HG03460 (cell line): Measurements from ENCODE around the gene SMIM27.
"Not testable (repeated sequence)": the region's sequence is repeated elsewhere in the genome, so short reads cannot be mapped to it uniquely, and the experiment has no call there.

Experiments used
- ATAC-seq: cut with Tn5 transposase; IDR thresholded peaks from one replicate; pipeline ENCODE4 v1.9.1; 2021; ENCODE audit not compliant: unreplicated experiment

Gene SMIM27

GRCh38 chr9:32552172-32552872 is at the start of gene SMIM27, which contains the start of gene TOPORS:
Gene SMIM27, plus strand, starts transcription at chr9:32552327. Its CDS starts 108 bp downstream, at chr9:32552435.
Gene TOPORS, minus strand, starts transcription at chr9:32552586. Its CDS starts 150 bp downstream, at chr9:32552436.
- ATAC-seq: peak; percentile 70

- ATAC-seq: no peak
Measured at GRCh38 chr9:32502464-32502863, 49.7 kb upstream of the SMIM27 start.

- no peak for ATAC-seq
Measured at GRCh38 chr9:32503008-32503407, 49.1 kb upstream of the SMIM27 start.

- no peak for ATAC-seq
Measured at GRCh38 chr9:32508728-32509127, 43.4 kb upstream of the SMIM27 start.

- no peak for ATAC-seq
Measured at GRCh38 chr9:32516241-32516640, 35.9 kb upstream of the SMIM27 start.

- no peak for ATAC-seq
Measured at GRCh38 chr9:32518276-32518675, 33.9 kb upstream of the SMIM27 start.

- no peak for ATAC-seq
Measured at GRCh38 chr9:32523910-32524309, 28.2 kb upstream of the SMIM27 start.

- ATAC-seq: not testable (repeated sequence)
Measured at GRCh38 chr9:32524558-32524891, 27.6 kb upstream of the SMIM27 start.

GRCh38 chr9:32524892-32525708 is 27.0 kb upstream of the SMIM27 start:
- peak; percentile 27 for ATAC-seq

- ATAC-seq: peak; percentile 14
Measured at GRCh38 chr9:32525709-32526030, 26.5 kb upstream of the SMIM27 start.

GRCh38 chr9:32526041-32526706 is 26.0 kb upstream of the SMIM27 start, which contains the start of gene RIGI:
Gene RIGI, minus strand, starts transcription at chr9:32526196. Its CDS starts 30 bp downstream, at chr9:32526166.
- ATAC-seq: peak; percentile 66

- no peak for ATAC-seq
Measured at GRCh38 chr9:32526707-32527048, 25.4 kb upstream of the SMIM27 start.

- no peak for ATAC-seq
Measured at GRCh38 chr9:32533336-32533735, 18.8 kb upstream of the SMIM27 start.

- no peak for ATAC-seq
Measured at GRCh38 chr9:32533816-32534215, 18.3 kb upstream of the SMIM27 start.

- no peak for ATAC-seq
Measured at GRCh38 chr9:32543047-32543446, 9.1 kb upstream of the SMIM27 start.

- ATAC-seq: no peak
Measured at GRCh38 chr9:32545884-32546283, 6.2 kb upstream of the SMIM27 start.

GRCh38 chr9:32548213-32548612 is 3.9 kb upstream of the SMIM27 start:
- not testable (repeated sequence) for ATAC-seq

- ATAC-seq: no peak
Measured at GRCh38 chr9:32550150-32550561, 2.0 kb upstream of the SMIM27 start.

- peak; percentile 63 for ATAC-seq
Measured at GRCh38 chr9:32550562-32551275, 1.4 kb upstream of the SMIM27 start.

- peak; percentile 4 for ATAC-seq
Measured at GRCh38 chr9:32551276-32552051, 663 bp upstream of the SMIM27 start.
